ENCODE results near the gene IQSEC1. TPM values are rescaled to one million over a fixed set of nuclear protein-coding genes. Genes with fewer than 3 reads are reported as not detected.

IQSEC1 gene
- total RNA-seq, 2 experiments from 2014 or later, result 38.6 to 39.3 TPM

GRCh38 chr3:13039213-13039896 is 33.9 kb downstream of the IQSEC1 start:
- no peak for DNase-seq
- Mint-ChIP-seq H3K36me3 (ENCODE audit: low read depth) (no peaks in the 10 kb centered on the region), H3K9me3 (no peaks in the 10 kb centered on the region), H3K4me3 (no peak overlapping the region), H3K27ac (no peak overlapping the region), H3K27me3 (ENCODE audit: low read depth) (no peaks in the 10 kb centered on the region), H3K4me1 (ENCODE audit: low read depth) (peaks cover 10% of the 10 kb centered on the region)
- CTCF ChIA-PET, result interaction anchor here (0.6 kb wide), 1 partner anchor 216 kb away, joined by 3 read pairs; no protein-coding TSS in a partner anchor
- intact Hi-C loops (cut with micrococcal nuclease), result no loop called here

- CTCF ChIA-PET, result no interaction called here
- intact Hi-C loops (cut with micrococcal nuclease), result no loop called here
- H3K36me3 Mint-ChIP-seq (ENCODE audit: low read depth), result no peaks in the 10 kb centered on the region
- H3K4me1 Mint-ChIP-seq (ENCODE audit: low read depth), result peaks cover 10% of the 10 kb centered on the region
- H3K4me3 Mint-ChIP-seq, result no peak overlapping the region
- no peak for DNase-seq
- no peaks in the 10 kb centered on the region for H3K9me3 Mint-ChIP-seq
- H3K27me3 Mint-ChIP-seq (ENCODE audit: low read depth), result no peaks in the 10 kb centered on the region
- no peak overlapping the region for H3K27ac Mint-ChIP-seq
These were observed 35.6 kb downstream of the IQSEC1 start for GRCh38 chr3:13037458-13038117.

GRCh38 chr3:13034861-13035260 is 38.4 kb downstream of the IQSEC1 start:
- CTCF ChIA-PET, result interaction anchor here (1.4 kb wide), 1 partner anchor 12 kb away, joined by 4 read pairs; no protein-coding TSS in a partner anchor
- no peak overlapping the region for H3K4me3 Mint-ChIP-seq
- no peak for DNase-seq
- no peak overlapping the region for H3K27ac Mint-ChIP-seq
- H3K4me1 Mint-ChIP-seq (ENCODE audit: low read depth), result no peaks in the 10 kb centered on the region
- no peaks in the 10 kb centered on the region for H3K36me3 Mint-ChIP-seq (ENCODE audit: low read depth)
- no peaks in the 10 kb centered on the region for H3K27me3 Mint-ChIP-seq (ENCODE audit: low read depth)
- no peaks in the 10 kb centered on the region for H3K9me3 Mint-ChIP-seq
- intact Hi-C loops (cut with micrococcal nuclease), result no loop called here

GRCh38 chr3:13034109-13034800 is 39.0 kb downstream of the IQSEC1 start:
- CTCF ChIA-PET, result interaction anchor here (1.4 kb wide), 1 partner anchor 11 kb away, joined by 4 read pairs; no protein-coding TSS in a partner anchor
- no peak overlapping the region for H3K4me3 Mint-ChIP-seq
- intact Hi-C loops (cut with micrococcal nuclease), result no loop called here
- no peaks in the 10 kb centered on the region for H3K9me3 Mint-ChIP-seq
- no peak for DNase-seq
- H3K27ac Mint-ChIP-seq, result no peak overlapping the region
- H3K4me1 Mint-ChIP-seq (ENCODE audit: low read depth), result no peaks in the 10 kb centered on the region
- no peaks in the 10 kb centered on the region for H3K27me3 Mint-ChIP-seq (ENCODE audit: low read depth)
- H3K36me3 Mint-ChIP-seq (ENCODE audit: low read depth), result no peaks in the 10 kb centered on the region

- Mint-ChIP-seq H3K27me3 (ENCODE audit: low read depth) (no peaks in the 10 kb centered on the region), H3K4me3 (no peak overlapping the region), H3K36me3 (ENCODE audit: low read depth) (no peaks in the 10 kb centered on the region), H3K27ac (no peak overlapping the region), H3K9me3 (no peaks in the 10 kb centered on the region), H3K4me1 (ENCODE audit: low read depth) (no peaks in the 10 kb centered on the region)
- intact Hi-C loops (cut with micrococcal nuclease), result no loop called here
- CTCF ChIA-PET, result no interaction called here
- DNase-seq, result no peak
These were observed 41.0 kb downstream of the IQSEC1 start for GRCh38 chr3:13032206-13032605.

- Mint-ChIP-seq H3K9me3 (no peaks in the 10 kb centered on the region), H3K27ac (no peak overlapping the region), H3K4me1 (ENCODE audit: low read depth) (no peaks in the 10 kb centered on the region), H3K27me3 (ENCODE audit: low read depth) (no peaks in the 10 kb centered on the region), H3K36me3 (ENCODE audit: low read depth) (no peaks in the 10 kb centered on the region), H3K4me3 (no peak overlapping the region)
- CTCF ChIA-PET, result no interaction called here
- DNase-seq, result no peak
- intact Hi-C loops (cut with micrococcal nuclease), result no loop called here
These were observed 41.6 kb downstream of the IQSEC1 start for GRCh38 chr3:13031621-13032020.

GRCh38 chr3:13030684-13031083 is 42.5 kb downstream of the IQSEC1 start:
- CTCF ChIA-PET, result interaction anchor here (0.7 kb wide), 1 partner anchor 17 kb away, joined by 3 read pairs; no protein-coding TSS in a partner anchor

GRCh38 chr3:13028010-13028821 is 45.0 kb downstream of the IQSEC1 start:
- intact Hi-C loops (cut with micrococcal nuclease), result no loop called here
- no peak overlapping the region for H3K4me3 Mint-ChIP-seq
- H3K27me3 Mint-ChIP-seq (ENCODE audit: low read depth), result no peaks in the 10 kb centered on the region
- H3K36me3 Mint-ChIP-seq (ENCODE audit: low read depth), result no peaks in the 10 kb centered on the region
- no peak for DNase-seq
- H3K9me3 Mint-ChIP-seq, result no peaks in the 10 kb centered on the region
- no peaks in the 10 kb centered on the region for H3K4me1 Mint-ChIP-seq (ENCODE audit: low read depth)
- CTCF ChIA-PET, result no interaction called here
- H3K27ac Mint-ChIP-seq, result no peak overlapping the region

More at GRCh38 chr3:13030684-13031083, 42.5 kb downstream of the IQSEC1 start:
- H3K27me3 Mint-ChIP-seq (ENCODE audit: low read depth), result no peaks in the 10 kb centered on the region
- H3K4me1 Mint-ChIP-seq (ENCODE audit: low read depth), result no peaks in the 10 kb centered on the region
- no peaks in the 10 kb centered on the region for H3K9me3 Mint-ChIP-seq
- no peak overlapping the region for H3K4me3 Mint-ChIP-seq
- no peaks in the 10 kb centered on the region for H3K36me3 Mint-ChIP-seq (ENCODE audit: low read depth)
- no peak for DNase-seq
- intact Hi-C loops (cut with micrococcal nuclease), result no loop called here
- no peak overlapping the region for H3K27ac Mint-ChIP-seq

GRCh38 chr3:13027154-13027553 is 46.1 kb downstream of the IQSEC1 start:
- H3K9me3 Mint-ChIP-seq, result no peaks in the 10 kb centered on the region
- no peak overlapping the region for H3K27ac Mint-ChIP-seq
- intact Hi-C loops (cut with micrococcal nuclease), result no loop called here
- no peaks in the 10 kb centered on the region for H3K27me3 Mint-ChIP-seq (ENCODE audit: low read depth)
- CTCF ChIA-PET, result interaction anchor here (0.5 to 0.9 kb wide), 2 partner anchors 77 to 305 kb away, joined by 3 read pairs; no protein-coding TSS in a partner anchor
- H3K4me3 Mint-ChIP-seq, result no peak overlapping the region
- H3K36me3 Mint-ChIP-seq (ENCODE audit: low read depth), result no peaks in the 10 kb centered on the region
- H3K4me1 Mint-ChIP-seq (ENCODE audit: low read depth), result no peaks in the 10 kb centered on the region
- no peak for DNase-seq

- Mint-ChIP-seq H3K27ac (no peak overlapping the region), H3K4me3 (no peak overlapping the region), H3K4me1 (ENCODE audit: low read depth) (no peaks in the 10 kb centered on the region), H3K9me3 (no peaks in the 10 kb centered on the region), H3K36me3 (ENCODE audit: low read depth) (no peaks in the 10 kb centered on the region), H3K27me3 (ENCODE audit: low read depth) (no peaks in the 10 kb centered on the region)
- CTCF ChIA-PET, result interaction anchor here (0.9 kb wide), 1 partner anchor 77 kb away, joined by 3 read pairs; no protein-coding TSS in a partner anchor
- intact Hi-C loops (cut with micrococcal nuclease), result no loop called here
- no peak for DNase-seq
These were observed 46.7 kb downstream of the IQSEC1 start for GRCh38 chr3:13026534-13026933.

GRCh38 chr3:13025778-13026518 is 47.3 kb downstream of the IQSEC1 start:
- Mint-ChIP-seq H3K4me1 (ENCODE audit: low read depth) (no peaks in the 10 kb centered on the region), H3K9me3 (no peaks in the 10 kb centered on the region), H3K4me3 (no peak overlapping the region), H3K27ac (no peak overlapping the region), H3K27me3 (ENCODE audit: low read depth) (no peaks in the 10 kb centered on the region), H3K36me3 (ENCODE audit: low read depth) (no peaks in the 10 kb centered on the region)
- intact Hi-C loops (cut with micrococcal nuclease), result no loop called here
- DNase-seq, result no peak
- CTCF ChIA-PET, result interaction anchor here (0.9 kb wide), 1 partner anchor 76 kb away, joined by 3 read pairs; no protein-coding TSS in a partner anchor

All from activated naive CD4-positive, alpha-beta T cell treated with anti-CD3 and anti-CD28 coated beads for 36 hours (primary cell).